Measurements from ENCODE around the gene CEP95.
"Not testable (repeated sequence)": the region's sequence is repeated elsewhere in the genome, so short reads cannot be mapped to it uniquely, and the experiment has no call there.

DNA sequence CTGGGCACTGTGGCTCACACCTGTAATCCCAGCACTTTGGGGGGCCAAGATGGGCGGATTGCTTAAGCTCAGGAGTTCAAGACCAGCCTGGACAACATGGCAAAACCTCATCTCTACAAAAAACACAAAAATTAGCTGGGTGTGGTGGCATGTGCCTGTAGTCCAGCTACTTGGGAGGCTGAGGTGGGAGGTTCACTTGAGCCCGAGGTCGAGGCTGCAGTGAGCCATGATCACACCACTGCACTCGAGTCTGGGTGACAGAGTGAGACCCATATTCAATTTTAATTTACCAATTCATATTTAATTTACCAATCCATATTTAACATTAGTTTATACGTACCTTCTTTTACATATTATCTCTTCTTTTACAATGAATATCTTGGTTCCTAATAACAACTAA lies 11.5 kb upstream of the CEP95 start:
- TF ChIP-seq, protein P1, sequence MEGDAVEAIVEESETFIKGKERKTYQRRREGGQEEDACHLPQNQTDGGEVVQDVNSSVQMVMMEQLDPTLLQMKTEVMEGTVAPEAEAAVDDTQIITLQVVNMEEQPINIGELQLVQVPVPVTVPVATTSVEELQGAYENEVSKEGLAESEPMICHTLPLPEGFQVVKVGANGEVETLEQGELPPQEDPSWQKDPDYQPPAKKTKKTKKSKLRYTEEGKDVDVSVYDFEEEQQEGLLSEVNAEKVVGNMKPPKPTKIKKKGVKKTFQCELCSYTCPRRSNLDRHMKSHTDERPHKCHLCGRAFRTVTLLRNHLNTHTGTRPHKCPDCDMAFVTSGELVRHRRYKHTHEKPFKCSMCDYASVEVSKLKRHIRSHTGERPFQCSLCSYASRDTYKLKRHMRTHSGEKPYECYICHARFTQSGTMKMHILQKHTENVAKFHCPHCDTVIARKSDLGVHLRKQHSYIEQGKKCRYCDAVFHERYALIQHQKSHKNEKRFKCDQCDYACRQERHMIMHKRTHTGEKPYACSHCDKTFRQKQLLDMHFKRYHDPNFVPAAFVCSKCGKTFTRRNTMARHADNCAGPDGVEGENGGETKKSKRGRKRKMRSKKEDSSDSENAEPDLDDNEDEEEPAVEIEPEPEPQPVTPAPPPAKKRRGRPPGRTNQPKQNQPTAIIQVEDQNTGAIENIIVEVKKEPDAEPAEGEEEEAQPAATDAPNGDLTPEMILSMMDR (IDR thresholded peaks at IDR 0.05), result not testable (repeated sequence)
- TF ChIP-seq POLR2A (IDR thresholded peaks at IDR 0.05), result not testable (repeated sequence)

Measured in thyroid gland (tissue), 4 donors.